Stimulated activated CD4-positive, alpha-beta T cell treated with anti-CD3 and anti-CD28 coated beads, Interleukin-2, amount 100 ng/mL, for 48 hours (primary cell): Measurements from ENCODE around the gene SPTBN5.

Experiments used
- DNase-seq, 2 donors: peaks; one replicate each; pipeline ENCODE4 v3.0.0-alpha.2; 2020

Gene SPTBN5

DNA sequence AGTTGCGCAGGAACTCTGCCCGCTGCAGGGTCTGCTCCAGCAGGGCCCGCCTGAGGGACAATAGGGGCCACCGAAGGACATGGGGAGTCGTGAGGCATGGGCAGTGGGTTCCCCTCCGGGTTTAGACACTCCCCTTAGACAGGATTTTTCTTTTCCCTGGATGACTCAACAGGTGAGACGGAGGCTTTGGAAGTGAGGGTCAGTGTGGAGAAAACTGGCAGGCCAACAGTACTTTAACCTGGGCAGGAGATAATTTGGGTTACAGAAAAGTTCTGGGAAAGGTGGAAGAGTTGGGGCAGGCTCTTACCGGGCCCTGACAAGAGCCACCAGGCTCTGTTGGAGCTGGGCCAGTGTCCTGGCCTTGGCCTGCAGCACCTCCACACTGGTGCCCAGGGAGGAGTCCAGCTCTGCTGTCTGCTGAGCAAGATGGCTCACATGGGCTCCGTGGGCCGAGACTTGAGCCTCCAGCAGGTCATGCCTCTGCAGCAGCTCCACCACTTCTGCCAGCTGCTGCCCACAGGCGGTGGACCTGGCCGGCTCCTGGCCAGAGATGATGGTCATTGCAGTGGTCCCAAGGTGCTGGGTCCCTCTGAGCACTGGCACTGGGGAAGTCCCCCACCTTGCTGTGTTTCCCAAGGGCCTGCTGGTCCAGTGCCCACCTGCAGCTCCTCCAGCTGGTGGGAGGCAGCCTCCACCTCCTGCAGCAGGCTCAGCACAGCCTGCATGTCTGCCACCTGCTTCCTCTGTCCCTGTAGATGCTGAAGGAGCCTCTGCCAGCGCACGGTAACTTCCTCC, 11.0 kb downstream of the SPTBN5 start:
- DNase-seq = no peak

DNA sequence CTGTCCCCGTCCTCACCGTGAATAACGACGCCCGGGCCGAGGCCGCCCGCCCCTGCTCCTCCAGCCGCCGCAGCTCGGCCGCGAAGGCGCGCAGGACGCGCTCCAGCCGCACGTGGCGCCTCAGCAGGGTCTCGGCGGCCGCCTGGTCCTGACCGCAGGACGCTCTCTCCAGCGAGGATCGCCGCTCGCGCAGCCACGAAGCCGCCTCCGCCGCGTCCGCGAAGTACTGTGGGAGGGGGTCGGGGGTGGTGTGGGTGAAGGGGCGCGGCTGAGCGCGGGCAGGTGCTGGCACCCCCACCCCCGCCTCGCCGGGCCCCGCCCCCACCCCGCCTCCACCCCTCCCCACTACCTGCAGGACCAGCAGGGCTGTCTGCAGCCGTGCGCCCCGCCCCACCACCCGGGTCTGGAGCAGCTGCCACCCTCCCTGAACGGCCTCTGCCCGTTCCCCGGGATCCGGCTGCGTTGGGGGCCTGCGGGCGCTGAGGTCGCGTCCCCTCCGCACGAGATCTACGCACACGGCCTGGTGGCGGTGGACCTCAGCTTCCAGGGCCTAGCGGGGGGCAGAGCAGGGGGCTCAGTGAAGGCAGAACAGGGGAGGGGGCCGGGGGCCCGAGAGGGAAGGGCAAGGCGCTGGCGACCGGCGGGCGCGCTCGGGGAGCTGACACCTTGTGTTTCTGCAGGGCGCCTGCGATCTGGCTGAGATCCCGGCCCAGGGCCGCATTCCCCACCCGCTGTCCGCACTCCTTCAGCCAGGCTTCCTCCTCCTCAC, 11.7 kb downstream of the SPTBN5 start:
- no peak for DNase-seq

GRCh38 chr15:41881550-41881919, 12.3 kb downstream of the SPTBN5 start:
- no peak for DNase-seq

DNA sequence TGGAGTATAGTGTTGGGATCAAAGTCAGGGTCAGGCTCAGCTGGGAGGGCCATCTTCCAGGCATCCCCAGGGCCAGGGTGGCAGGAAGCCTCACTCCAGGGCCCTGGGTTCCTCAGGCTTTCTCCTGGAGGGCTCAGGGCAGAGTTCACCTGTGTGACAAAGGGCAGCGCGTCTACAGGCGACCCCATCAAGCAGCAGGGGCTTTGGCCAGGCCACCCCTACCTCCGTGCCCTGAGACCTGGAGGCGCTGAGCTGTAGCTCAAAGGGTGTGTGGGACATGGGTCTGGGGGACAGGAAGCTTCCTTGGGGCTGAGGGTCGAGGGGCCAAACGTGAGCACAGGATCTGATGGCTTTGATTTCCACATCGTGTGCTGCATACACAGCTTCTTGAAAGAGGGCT, 12.8 kb downstream of the SPTBN5 start:
- no peak for DNase-seq

DNA sequence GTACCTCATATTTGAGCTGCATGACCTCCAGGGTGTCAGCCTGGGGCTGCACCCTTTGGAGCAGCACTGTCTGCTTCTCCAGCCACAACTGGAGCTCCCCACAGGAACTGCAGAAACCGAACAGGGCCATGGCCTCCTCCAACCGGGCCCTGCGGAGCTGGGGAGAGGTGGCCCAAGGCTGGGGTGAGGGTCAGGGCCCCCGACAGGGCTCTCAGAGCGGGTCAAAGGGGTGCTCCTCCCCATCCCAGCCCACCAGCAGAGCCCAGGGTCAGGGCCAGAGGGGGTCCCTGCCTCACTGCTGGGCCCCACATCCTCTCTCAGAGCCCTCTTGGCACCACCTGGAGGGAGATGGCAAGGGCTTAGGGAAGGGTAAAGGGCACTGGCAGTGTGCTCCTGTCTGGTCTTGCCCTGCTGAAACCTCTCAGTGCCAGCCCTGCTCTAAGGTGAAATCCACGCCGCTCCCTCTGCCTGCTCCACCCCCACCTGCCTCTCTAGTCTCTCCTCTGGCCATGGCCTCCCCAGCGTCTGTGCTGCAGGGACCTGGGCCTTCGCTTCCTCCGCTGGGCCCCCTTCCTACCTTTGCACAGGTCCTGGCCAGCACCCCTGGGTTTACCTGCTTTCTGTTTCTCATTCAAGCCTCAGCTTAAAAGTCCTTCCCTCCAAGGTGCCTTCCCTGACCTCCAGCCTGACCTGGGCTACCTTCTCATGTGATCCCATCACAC, 13.5 kb downstream of the SPTBN5 start:
- no peak for DNase-seq

DNA sequence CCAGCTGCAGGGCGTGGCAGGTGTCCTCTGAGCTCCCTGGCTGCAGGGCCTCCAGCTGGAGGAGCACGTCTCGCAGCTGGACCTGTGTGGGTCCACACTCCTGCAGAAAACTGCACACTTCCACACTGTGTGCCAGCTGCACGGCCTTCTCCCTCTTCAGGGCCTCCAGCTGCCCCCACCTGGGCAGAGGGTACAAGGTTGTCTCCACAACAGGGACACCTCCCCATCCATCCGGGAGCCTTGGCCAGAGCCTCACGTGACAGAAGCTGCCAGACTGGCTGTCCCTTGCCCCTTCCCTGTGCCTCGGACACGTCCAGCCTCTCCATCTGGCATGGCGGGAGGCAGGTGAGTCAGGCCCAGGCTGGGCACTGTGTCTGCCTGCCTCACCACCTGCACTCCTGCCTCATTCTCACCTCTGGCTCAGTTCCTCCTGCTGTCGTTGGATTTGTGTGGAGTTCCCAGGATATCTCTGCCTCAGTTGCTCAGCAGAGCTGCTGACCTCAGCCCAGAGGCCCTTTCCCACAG, 14.5 kb downstream of the SPTBN5 start:
- no peak for DNase-seq

GRCh38 chr15:41878355-41878699, 15.5 kb downstream of the SPTBN5 start:
- DNase-seq = no peak

GRCh38 chr15:41877631-41878354, 16.1 kb downstream of the SPTBN5 start:
- no peak for DNase-seq

DNA sequence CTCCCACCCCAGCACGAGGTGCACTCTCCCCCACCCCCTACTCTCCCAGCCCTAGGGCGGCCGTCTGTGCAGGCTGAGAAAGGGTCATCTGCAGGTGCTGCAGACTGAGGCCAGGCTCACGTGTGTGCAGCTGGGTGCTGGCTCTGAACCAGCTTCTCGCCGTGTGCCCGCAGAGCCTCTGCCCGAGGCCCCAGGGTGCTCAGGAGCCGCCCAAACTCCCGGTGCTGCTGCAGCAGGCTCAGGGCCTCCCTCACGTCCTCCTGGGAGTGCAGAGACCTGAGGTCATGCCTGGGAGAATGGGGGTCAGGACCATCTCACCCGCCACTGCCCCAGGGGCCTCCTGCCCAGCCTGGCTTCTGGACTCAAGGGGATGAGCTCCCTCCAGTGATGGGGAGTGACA, 17.2 kb downstream of the SPTBN5 start:
- DNase-seq = no peak

GRCh38 chr15:41876007-41876406, 17.8 kb downstream of the SPTBN5 start:
- DNase-seq = no peak

DNA sequence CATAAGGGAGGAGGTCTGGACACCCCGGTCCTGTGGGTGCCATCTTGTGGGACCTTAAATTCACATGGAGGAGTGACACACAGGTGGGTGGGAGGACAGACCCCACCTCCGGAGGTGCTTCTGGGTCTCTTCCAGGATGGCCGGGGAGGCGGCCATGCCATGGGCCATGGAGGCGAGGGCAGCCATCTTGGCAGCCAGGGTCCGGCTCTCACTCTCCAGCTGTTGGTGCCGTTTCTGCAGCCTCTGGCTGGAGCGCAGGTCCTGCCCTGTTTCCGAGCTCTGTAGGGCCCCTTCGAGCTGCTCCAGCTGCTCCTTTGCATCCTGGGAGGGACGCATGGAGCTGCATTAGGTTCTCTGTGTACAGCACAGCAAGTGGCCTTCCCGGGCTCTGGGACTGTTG, 19.1 kb downstream of the SPTBN5 start:
- DNase-seq = no peak

GRCh38 chr15:41873711-41874110, 20.1 kb downstream of the SPTBN5 start:
- no peak for DNase-seq

- no peak for DNase-seq
These were observed 21.6 kb downstream of the SPTBN5 start for GRCh38 chr15:41872166-41872747.

DNA sequence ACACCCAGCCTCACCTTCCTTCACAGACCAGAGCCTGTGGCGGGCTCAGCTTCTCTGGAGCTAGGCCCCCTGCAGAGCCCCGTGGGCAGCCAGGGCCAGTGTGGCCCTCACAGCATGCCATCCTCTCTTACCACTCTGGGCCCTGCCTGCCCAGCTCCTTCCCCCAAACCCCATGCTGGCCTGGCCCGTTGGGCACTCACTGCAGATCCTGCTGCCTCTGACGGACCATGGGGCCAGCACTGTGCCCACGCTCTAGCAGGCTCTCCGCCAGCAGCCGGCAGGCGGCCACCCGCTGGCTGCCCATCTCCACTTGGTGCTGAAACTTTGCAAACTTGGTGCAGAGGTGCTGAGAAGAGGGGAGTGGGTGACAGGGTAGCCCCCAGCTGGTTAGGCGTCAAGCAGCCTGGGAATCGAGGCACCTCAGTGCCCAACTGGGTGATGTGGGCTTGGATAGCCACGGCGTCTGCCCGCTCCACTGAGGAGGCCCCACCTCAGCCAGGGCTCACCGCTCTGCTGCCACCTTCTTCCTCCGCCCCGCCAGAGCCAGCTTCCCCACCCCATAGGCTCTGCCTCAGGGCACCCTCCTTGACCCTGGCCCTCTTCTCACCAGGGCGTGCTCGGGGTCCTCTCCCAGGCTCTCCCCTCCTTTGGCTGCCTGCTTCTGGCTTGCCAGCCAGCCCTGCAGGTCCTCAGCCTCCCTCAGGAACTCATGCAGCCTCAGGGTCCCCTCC, 22.5 kb downstream of the SPTBN5 start:
- DNase-seq = no peak

DNA sequence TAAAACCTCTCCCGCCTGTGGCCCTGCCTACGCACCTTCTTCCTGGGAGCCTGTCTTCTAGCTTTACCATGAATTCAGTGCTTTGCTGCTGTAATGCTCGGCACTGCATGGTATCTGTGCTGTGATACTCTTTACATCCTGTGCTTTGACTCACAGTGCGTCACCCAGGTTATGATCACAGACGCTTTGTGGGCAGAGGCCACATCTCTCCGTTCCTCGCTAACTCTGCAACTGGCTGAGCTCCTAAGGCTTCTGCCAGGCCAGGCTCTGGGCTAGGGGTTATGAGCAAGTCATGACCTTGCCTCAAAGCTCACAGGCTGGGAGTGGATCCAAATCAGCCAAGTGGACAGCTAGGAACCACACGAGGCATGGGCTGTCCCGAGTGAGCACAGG, 23.2 kb downstream of the SPTBN5 start:
- peak; percentile 40 to 57 for DNase-seq

DNA sequence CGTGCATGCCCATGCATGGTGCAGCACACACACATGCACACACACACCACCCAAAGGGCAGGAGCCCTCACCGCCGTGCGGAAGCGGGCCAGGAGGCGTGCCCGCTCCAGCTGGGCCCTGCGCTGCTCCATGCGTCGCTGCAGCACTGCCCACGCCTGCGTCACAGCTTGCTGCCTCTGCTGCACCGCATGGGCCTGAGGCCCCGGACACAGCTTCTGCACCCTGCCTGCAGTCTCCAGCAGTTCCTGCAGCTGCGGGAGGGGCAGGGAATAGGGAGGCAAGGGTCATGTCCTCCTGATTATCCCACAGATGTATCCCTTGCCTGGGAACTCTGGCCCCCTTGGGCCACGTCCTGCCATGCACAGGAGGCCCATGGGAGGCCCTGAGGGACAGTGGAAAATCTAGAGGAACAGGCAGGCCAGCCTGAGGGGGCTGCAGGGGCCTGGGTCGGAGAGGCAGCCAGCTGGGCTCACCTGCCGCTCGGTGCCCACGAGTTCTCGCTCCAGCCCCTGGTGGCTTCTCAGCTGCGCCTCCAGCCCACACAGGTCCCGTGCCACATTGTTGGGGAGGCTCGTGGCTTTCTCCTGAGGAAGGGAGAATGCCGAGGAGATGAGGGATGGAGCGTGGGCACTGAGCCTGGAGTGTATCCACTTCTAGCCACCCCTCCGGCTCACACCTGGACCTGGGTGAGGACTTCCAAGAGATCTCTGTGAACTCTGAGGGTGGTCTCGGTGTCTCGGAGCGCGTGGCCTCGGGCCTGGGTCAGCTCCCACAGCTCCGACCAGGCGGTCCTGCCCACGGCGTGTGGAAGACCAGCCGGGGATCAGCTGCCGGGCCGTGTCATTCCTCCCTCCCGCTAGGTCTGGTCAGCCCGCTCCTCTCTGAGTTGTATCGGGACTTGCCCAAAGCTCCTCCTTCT, 23.8 kb downstream of the SPTBN5 start:
- no peak for DNase-seq

DNA sequence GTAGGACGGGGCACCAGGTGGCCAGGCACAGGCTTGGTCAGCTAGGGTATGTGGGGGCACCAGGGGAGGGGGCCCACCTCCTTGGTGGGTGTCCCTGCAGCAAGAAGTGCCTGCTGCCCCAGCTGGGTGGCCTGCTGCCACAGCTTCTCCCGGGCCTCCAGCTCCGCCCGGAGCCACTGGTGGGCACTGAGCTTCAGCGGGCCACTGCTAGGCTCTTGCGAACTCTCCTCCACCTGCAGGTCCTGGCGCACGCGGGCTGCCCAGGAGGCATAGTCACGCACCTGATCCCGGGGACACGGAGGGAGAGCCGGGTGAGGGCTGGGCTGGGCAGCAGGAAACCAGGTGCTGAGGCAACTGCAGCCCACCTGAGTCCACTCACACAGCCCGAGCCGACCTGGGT, 25.5 kb downstream of the SPTBN5 start:
- DNase-seq = no peak

DNA sequence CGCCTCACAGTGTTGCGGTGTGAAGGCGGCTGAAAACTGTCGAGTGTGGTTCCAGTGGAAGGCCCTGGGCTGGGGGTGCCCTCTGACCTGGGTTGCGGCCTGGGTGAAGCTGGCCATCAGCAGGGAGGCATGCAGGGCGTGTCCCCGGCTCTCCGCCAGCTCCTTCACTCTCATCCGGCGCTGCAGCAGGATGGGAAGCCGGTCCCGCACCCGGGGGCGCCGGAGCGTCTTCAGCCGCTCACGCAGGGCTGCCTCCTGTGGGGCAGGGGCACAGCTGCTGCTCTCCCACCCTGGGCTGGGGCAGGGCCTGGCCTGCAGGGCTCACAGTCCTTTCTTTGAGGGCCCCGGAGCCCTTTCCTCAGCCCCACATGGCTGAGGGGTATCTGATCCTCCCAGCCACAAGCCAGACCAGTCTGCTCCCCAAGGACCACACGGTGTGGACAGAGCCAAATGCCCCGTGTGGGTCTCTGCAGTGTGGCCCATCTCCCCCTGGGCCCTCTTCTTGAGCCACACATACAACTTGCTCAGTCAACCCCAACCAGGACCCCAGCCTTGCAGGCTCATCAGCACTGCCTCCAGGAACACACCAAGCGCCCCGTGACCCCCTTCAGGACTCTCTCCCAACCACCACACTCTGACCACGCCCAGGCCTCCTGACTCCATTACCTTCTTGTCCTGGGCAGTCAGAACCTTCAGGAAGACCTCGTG, 26.8 kb downstream of the SPTBN5 start:
- no peak for DNase-seq

DNA sequence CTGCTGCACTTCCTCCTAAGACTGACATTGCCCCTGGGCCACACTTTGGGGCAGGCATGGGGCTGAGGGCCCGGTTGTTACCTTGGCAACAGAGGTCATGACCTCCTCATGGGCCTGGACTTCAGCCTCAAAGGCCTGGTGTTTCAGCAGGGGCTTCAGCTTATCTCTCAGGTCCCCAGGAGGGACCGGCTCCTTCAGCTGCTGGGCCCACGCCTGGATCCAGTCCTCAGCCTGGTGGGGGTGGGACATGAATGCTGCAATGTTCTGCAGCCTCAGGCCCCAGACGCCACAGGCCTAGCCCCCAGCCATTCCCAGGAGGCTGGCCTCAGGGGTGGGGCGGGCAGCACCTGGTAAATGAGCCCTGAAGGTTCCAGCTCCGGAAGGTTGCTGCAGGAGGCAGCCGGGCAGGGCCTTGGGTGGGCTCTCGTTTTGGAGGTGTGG, 27.6 kb downstream of the SPTBN5 start:
- no peak for DNase-seq

DNA sequence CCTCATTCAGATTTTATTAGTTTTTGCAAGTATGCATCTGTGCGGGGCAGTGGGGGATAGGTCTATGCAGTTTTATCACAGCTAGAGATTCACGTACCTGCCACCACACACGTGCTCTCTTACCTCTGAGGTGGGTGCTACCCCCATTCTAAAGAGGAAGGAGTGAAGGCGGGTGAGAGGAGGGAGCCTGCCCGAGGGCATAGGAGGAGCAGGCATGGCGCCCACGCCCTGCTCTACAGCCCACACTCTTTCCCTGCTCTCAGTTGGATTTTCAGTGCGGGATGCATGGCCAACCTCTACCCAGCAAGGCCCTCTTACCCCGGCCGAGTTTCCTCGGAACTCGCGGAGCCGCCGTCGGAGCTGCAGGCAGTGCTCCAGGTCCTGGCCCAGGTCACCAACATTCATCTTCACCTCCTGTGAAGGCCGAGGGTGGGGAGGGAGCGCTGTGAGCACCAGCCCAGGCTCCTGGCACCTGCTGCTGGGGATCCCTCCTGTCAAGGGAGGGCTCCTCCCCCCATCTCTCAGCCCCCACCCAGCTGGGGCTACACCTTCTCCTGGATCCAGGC, 28.3 kb downstream of the SPTBN5 start:
- no peak for DNase-seq
